HepG2 (cell line): ENCODE results near the gene PIWIL4.

Experiments
- BHLHE40 ChIP-seq: IDR thresholded peaks from 2 replicates; pipeline ENCODE4 v1.6.1; 2011; ENCODE audit warnings: low read length, improper control_type of control experiment
- DR1 ChIP-seq: sonication (generic); formaldehyde crosslinking; IDR thresholded peaks from 2 replicates; pipeline ENCODE4 v1.8.0; 2021; ENCODE audit warnings: mild to moderate bottlenecking, missing genetic modification reagents, inconsistent platforms
- HES4 ChIP-seq: sonication (generic); formaldehyde crosslinking; IDR thresholded peaks from 2 replicates; pipeline ENCODE4 v1.9.0; 2021; ENCODE audit warnings: mild to moderate bottlenecking, missing genetic modification reagents, borderline replicate concordance

GRCh38 chr11:94664346-94664745 lies 97.2 kb downstream of the PIWIL4 start:
- TF ChIP-seq BHLHE40 = no peak
- TF ChIP-seq DR1 (CRISPR knock-in tag) = no peak
- no peak for TF ChIP-seq HES4
